ENCODE data around the gene AKAP8L. TPM values are rescaled to one million over a fixed set of nuclear protein-coding genes. Genes with fewer than 3 reads are reported as not detected.

Gene AKAP8L
- total RNA-seq, 4 donors from 2014 or later = 122 to 272 (median 204) TPM

DNA sequence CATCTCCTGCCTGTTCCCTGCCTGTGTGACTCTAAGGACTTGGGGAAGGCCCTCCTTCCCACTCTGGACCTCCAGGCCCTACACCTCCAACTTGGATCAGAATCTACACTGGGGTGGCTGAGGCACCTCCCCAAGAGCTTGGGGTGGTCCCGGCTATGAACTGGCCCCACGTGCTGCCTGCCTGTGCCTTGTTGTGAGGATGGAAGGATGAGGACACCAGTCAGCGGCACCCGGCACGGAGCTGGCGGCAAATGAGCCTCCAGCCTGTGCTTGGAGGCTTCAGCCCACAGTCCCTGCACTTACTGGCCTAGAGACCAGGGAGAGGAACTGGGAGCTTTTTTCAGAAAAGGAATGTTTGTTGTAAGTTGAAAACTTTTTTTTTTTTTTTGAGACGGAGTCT, 47.7 kb downstream of the AKAP8L start:
- no peak for TF ChIP-seq POLR2A (IDR thresholded peaks at IDR 0.05)
- TF ChIP-seq, protein P1, sequence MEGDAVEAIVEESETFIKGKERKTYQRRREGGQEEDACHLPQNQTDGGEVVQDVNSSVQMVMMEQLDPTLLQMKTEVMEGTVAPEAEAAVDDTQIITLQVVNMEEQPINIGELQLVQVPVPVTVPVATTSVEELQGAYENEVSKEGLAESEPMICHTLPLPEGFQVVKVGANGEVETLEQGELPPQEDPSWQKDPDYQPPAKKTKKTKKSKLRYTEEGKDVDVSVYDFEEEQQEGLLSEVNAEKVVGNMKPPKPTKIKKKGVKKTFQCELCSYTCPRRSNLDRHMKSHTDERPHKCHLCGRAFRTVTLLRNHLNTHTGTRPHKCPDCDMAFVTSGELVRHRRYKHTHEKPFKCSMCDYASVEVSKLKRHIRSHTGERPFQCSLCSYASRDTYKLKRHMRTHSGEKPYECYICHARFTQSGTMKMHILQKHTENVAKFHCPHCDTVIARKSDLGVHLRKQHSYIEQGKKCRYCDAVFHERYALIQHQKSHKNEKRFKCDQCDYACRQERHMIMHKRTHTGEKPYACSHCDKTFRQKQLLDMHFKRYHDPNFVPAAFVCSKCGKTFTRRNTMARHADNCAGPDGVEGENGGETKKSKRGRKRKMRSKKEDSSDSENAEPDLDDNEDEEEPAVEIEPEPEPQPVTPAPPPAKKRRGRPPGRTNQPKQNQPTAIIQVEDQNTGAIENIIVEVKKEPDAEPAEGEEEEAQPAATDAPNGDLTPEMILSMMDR (IDR thresholded peaks at IDR 0.05) = no peak
- H3K9me3 ChIP-seq = no peaks in the 10 kb centered on the region
- no peak overlapping the region for H3K27ac ChIP-seq
- H3K4me1 ChIP-seq = peaks cover 0 to 29% of the 10 kb centered on the region in 2 donors
- DNase-seq = no peak
- H3K4me3 ChIP-seq (replicated peaks in 1 of 3) = no peak overlapping the region
- 95 to 99% methylated on average over 5 to 7 of the region's 7 CpGs for WGBS, 2 donors
- H3K27me3 ChIP-seq = no peaks in the 10 kb centered on the region
- intact Hi-C loops (cut with DNase I) = loop anchor here (10.0 kb wide), 1 partner anchor 184 kb away; no protein-coding TSS in a partner anchor
- peaks cover 54 to 65% of the 10 kb centered on the region in 2 donors for H3K36me3 ChIP-seq

DNA sequence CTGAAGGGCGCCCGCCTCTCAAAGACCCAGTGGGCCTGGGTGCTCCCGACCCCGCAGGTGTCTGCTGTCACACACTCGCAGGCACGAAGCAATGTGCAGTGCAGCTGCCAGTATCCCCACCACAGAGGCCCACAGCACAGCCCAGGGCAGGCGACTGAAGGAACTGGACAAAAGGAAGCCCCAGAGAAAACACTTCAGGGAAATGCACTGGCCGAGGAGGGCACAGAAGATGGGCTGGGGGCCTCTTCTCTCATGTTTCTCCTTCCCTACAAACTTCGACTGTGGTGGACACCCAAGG, 49.2 kb downstream of the AKAP8L start:
- peaks cover 66 to 77% of the 10 kb centered on the region in 2 donors for H3K36me3 ChIP-seq
- H3K27me3 ChIP-seq = no peaks in the 10 kb centered on the region
- no peaks in the 10 kb centered on the region for H3K9me3 ChIP-seq
- no peak overlapping the region for H3K4me3 ChIP-seq (replicated peaks in 1 of 3)
- no peak for DNase-seq
- no peak for TF ChIP-seq POLR2A (IDR thresholded peaks at IDR 0.05)
- TF ChIP-seq, protein P1 (IDR thresholded peaks at IDR 0.05) = no peak
- 90 to 94% methylated on average over 3 to 9 of the region's 9 CpGs for WGBS, 2 donors
- H3K4me1 ChIP-seq = peaks cover 0 to 17% of the 10 kb centered on the region in 2 donors
- H3K27ac ChIP-seq = no peak overlapping the region
- intact Hi-C loops (cut with DNase I) = no loop called here

DNA sequence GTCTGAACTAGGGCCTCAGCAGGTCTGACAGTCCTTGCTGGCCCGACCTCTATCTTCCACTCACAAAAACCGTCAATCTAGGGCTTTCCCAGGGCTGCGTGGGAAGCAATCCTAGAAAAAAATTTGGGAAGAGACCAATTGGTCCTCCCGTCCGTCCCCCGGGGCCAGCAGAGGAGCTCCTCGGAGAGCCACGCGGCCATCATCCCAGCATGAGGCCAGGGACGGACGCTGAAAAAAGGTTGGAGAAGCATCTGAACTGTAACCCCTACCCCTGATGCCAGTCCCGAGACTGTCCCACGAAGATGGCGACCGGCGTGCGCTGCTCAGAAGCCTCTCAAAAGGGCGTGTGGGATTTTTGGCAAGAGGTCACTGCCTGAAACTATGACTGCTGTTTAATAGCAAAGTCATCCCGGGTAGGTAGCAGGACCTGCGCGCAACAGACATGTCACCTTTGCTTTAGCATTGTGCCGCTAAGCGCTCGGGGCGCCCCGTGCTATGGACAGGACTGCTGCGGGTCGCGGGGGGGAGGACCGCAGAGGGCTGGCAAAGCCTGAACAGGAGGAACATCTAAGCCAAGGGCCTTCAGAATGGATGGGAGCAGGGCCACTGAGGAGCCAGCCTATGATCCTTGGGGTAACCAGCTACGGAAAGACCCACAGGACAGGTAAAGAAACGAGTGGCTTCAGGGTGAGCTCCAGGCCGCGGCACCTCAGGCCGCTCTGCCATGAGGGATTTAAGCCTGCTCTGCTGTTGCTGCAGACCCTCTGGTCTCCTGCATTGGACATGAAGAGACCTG, 49.8 kb downstream of the AKAP8L start:
- DNase-seq = no peak
- WGBS, 2 donors = 92 to 93% methylated on average over 33 to 35 of the region's 35 CpGs
- H3K36me3 ChIP-seq = peaks cover 66 to 78% of the 10 kb centered on the region in 2 donors

DNA sequence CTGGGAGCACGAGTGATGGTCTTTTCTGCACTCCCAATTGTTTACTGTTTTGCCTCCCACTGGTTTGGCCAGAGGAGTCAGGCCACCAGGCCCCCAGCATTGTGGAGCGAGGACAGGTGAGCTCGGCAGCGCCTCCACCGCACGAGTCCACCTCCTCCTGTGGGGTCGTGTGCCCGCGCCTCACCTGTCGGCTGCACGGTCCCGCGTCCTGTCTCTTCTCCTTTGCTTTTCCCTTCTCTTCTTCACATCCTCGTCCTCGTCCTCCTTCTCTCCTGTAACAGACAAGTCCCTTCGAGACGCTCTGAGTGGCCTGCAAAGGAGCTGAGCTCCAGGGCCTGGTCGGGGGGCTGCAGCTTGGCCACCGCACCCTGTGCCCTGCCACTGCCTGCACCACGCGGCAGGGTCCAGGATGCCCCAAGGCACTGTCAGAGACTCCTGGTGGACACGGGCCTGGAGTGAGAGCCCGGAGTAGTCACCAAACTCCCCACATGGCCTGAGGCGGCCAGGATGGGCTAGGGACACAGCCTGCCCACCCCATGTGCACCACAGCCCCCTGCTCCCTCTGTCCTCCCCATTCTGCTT, 50.6 kb downstream of the AKAP8L start:
- Histone ChIP-seq H3K27me3 (no peaks in the 10 kb centered on the region), H3K9me3 (no peaks in the 10 kb centered on the region), H3K4me1 (peaks cover 0 to 5% of the 10 kb centered on the region in 2 donors), H3K4me3 (replicated peaks in 1 of 3) (no peak overlapping the region), H3K36me3 (peaks cover 66 to 76% of the 10 kb centered on the region in 2 donors), H3K27ac (no peak overlapping the region)
- 96% methylated on average over 24 of the region's 24 CpGs for WGBS, 2 donors
- TF ChIP-seq, protein P1 (IDR thresholded peaks at IDR 0.05) = no peak
- no peak for TF ChIP-seq POLR2A (IDR thresholded peaks at IDR 0.05)
- intact Hi-C loops (cut with DNase I) = no loop called here
- no peak for DNase-seq

More for the DNA sequence above, 49.8 kb downstream of the AKAP8L start:
- H3K4me1 ChIP-seq = peaks cover 0 to 12% of the 10 kb centered on the region in 2 donors
- no peak overlapping the region for H3K4me3 ChIP-seq (replicated peaks in 1 of 3)
- no peaks in the 10 kb centered on the region for H3K27me3 ChIP-seq
- H3K9me3 ChIP-seq = no peaks in the 10 kb centered on the region
- no peak for TF ChIP-seq POLR2A (IDR thresholded peaks at IDR 0.05)
- TF ChIP-seq, protein P1 (IDR thresholded peaks at IDR 0.05) = no peak
- H3K27ac ChIP-seq = no peak overlapping the region
- intact Hi-C loops (cut with DNase I) = no loop called here

DNA sequence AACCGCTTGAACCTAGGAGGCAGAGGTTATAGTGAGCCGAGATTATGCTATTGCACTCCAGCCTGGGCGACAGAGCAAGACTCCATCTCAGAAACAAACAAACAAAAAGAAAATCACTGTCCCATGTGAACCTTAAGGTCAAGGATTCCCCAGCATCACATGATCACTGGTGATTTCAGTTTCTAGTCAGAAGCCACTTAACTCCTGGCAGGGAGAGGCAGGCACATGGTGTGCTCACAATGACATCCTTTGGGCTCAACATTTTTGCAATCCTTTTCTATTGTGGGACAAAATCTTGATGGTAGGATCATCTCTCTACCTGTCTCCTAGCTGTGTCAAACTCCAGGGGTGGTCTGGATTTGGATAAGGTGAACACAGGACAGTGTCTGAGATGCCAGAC, 51.3 kb downstream of the AKAP8L start:
- Histone ChIP-seq H3K27me3 (no peaks in the 10 kb centered on the region), H3K4me1 (peaks cover 0 to 5% of the 10 kb centered on the region in 2 donors), H3K4me3 (replicated peaks in 1 of 3) (no peak overlapping the region), H3K36me3 (peaks cover 59 to 69% of the 10 kb centered on the region in 2 donors), H3K27ac (no peak overlapping the region), H3K9me3 (no peaks in the 10 kb centered on the region)
- 81 to 85% methylated on average over 3 of the region's 3 CpGs for WGBS, 2 donors
- intact Hi-C loops (cut with DNase I) = no loop called here
- peak in 1 of 2 donors; percentile 1 for TF ChIP-seq POLR2A (IDR thresholded peaks at IDR 0.05)
- TF ChIP-seq, protein P1 (IDR thresholded peaks at IDR 0.05) = no peak
- peak; percentile 17 to 23 for DNase-seq
